ENCODE measurements around the gene IQGAP1. TPM values are rescaled to one million over a fixed set of nuclear protein-coding genes. Genes with fewer than 3 reads are reported as not detected.

IQGAP1 gene
- total and polyA plus RNA-seq, 2 donors (not counting 1 experiment from before 2014, with no cell fraction given): 222 to 270 TPM

DNA sequence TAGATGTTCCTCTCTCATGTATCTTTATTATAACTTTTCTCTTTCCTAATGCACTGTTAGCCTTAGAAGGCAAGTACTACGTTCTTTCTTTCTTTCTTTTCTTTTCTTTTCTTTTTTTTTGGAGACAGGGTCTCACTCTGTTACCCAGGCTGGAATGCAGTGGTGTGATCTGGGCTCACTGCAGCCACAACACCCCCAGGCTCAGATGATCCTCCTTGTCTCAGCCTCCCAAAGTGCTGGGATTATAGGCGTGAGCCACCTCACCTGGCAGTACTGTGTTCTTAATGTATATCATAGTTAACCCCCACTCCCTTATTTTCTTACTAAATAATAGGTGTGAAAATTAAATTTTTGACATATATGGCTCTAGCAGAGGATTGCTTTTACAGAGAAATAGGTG lies 23.1 kb downstream of the IQGAP1 start:
- H4K20me1 ChIP-seq (ENCODE audit: control insufficient read depth, extremely low read depth, insufficient read depth, low read length): no peaks in the 10 kb centered on the region
- H3K27me3 ChIP-seq (ENCODE audit: control insufficient read depth, insufficient read depth, low read length): no peaks in the 10 kb centered on the region
- no peak for DNase-seq (ENCODE audit: low read depth in 2 of 2)
- peaks cover 24% of the 10 kb centered on the region for H3K4me1 ChIP-seq (ENCODE audit: control insufficient read depth, extremely low read depth, insufficient read depth, low read length)
- no peaks in the 10 kb centered on the region for H3K9me3 ChIP-seq (ENCODE audit: control insufficient read depth, insufficient read depth, low read depth, low read length)
- peaks cover 89% of the 10 kb centered on the region for H3K79me2 ChIP-seq (ENCODE audit: control insufficient read depth, insufficient read depth, low read length)
- H3K4me3 ChIP-seq (replicated peaks in 1 of 4; ENCODE audit: control extremely low read depth in 1 of 4, insufficient read depth in 1 of 4, low read depth in 3 of 4, low read length in 4 of 4): no peak overlapping the region
- no peaks in the 10 kb centered on the region for H3K36me3 ChIP-seq (ENCODE audit: control insufficient read depth, insufficient read depth, low read length)
- H2AFZ ChIP-seq (ENCODE audit: low read length): no peak overlapping the region
- H3K9ac ChIP-seq (ENCODE audit: insufficient read depth, low read length): no peak overlapping the region
- TF ChIP-seq EZH2 (IDR thresholded peaks at IDR 0.05; ENCODE audit: low read length, missing control alignments): no peak
- no peak for TF ChIP-seq CTCF (conservative IDR thresholded peaks at IDR 0.05 in 1 of 2, IDR thresholded peaks at IDR 0.05 in 1 of 2; ENCODE audit: low read depth in 1 of 2, low read length in 2 of 2)
- H3K27ac ChIP-seq (ENCODE audit: insufficient read depth, low read length): no peak overlapping the region
- H3K4me2 ChIP-seq (ENCODE audit: extremely low read depth, insufficient read depth, low read length): no peak overlapping the region

- no peaks in the 10 kb centered on the region for H4K20me1 ChIP-seq (ENCODE audit: control insufficient read depth, extremely low read depth, insufficient read depth, low read length)
- no peaks in the 10 kb centered on the region for H3K27me3 ChIP-seq (ENCODE audit: control insufficient read depth, insufficient read depth, low read length)
- H3K4me2 ChIP-seq (ENCODE audit: extremely low read depth, insufficient read depth, low read length): peak overlapping the region; percentile 33
- no peak overlapping the region for H3K4me3 ChIP-seq (replicated peaks in 1 of 4; ENCODE audit: control extremely low read depth in 1 of 4, insufficient read depth in 1 of 4, low read depth in 3 of 4, low read length in 4 of 4)
- TF ChIP-seq CTCF (conservative IDR thresholded peaks at IDR 0.05 in 1 of 2, IDR thresholded peaks at IDR 0.05 in 1 of 2; ENCODE audit: low read depth in 1 of 2, low read length in 2 of 2): no peak
- no peak for TF ChIP-seq EZH2 (IDR thresholded peaks at IDR 0.05; ENCODE audit: low read length, missing control alignments)
- H3K79me2 ChIP-seq (ENCODE audit: control insufficient read depth, insufficient read depth, low read length): peaks cover 85% of the 10 kb centered on the region
- DNase-seq (ENCODE audit: low read depth in 2 of 2): peak; percentile 72 to 87
- no peaks in the 10 kb centered on the region for H3K9me3 ChIP-seq (ENCODE audit: control insufficient read depth, insufficient read depth, low read depth, low read length)
- H3K4me1 ChIP-seq (ENCODE audit: control insufficient read depth, extremely low read depth, insufficient read depth, low read length): peaks cover 20% of the 10 kb centered on the region
- no peak overlapping the region for H3K9ac ChIP-seq (ENCODE audit: insufficient read depth, low read length)
- H2AFZ ChIP-seq (ENCODE audit: low read length): no peak overlapping the region
- H3K36me3 ChIP-seq (ENCODE audit: control insufficient read depth, insufficient read depth, low read length): no peaks in the 10 kb centered on the region
- peak overlapping the region; percentile 9 for H3K27ac ChIP-seq (ENCODE audit: insufficient read depth, low read length)
These were observed 24.5 kb downstream of the IQGAP1 start for GRCh38 chr15:90412356-90413194.

DNA sequence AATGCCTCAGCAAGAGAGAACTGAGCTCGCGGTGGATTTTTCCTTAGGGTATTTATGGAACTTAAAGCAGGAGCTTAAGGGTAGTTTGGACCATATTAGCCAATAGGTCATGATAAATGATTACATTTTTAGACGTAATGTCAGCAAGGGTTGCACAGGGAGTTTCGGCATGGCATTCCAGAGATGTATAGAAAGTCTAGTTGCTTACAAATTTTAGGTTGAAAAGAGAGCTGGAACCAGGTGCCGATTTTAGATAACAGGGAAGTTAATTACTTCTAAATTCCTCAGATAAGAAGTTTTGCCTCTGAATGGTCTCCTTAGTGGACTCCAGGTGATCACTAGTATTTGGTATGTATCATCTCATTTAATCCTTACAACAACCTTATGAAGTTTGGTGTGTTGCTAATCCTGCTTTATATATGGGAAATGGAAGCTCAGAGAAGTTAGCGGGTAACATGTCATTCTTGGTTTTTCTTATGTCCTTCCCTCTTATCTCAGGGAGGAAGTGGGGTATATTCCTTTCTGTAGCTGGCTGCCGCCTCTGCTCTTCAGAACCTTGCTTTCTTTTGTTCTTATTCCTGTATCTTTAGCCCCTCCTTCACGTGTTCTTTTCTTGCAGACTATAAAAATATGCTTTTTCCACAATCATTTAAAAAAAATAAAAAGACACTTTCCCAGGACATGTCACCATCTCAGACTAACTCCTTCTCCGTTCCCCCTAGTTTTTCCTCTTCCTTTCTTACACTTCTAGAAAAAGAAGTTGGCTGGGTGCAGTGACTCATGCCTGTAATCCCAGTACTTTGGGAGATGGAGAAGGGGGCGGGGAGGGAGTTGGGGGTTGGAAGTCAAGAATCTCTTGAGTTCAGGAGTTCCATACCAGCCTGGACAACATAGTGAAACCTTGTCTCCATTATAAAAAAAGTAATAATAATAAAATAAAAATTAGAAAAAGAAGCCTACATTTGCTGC lies 25.7 kb downstream of the IQGAP1 start:
- H3K9me3 ChIP-seq (ENCODE audit: control insufficient read depth, insufficient read depth, low read depth, low read length): no peaks in the 10 kb centered on the region
- H3K27me3 ChIP-seq (ENCODE audit: control insufficient read depth, insufficient read depth, low read length): no peaks in the 10 kb centered on the region
- H3K4me2 ChIP-seq (ENCODE audit: extremely low read depth, insufficient read depth, low read length): peak overlapping the region; percentile 80
- peak overlapping the region; percentile 81 for H3K27ac ChIP-seq (ENCODE audit: insufficient read depth, low read length)
- H3K79me2 ChIP-seq (ENCODE audit: control insufficient read depth, insufficient read depth, low read length): peaks cover 85% of the 10 kb centered on the region
- no peak overlapping the region for H3K4me3 ChIP-seq (replicated peaks in 1 of 4; ENCODE audit: control extremely low read depth in 1 of 4, insufficient read depth in 1 of 4, low read depth in 3 of 4, low read length in 4 of 4)
- H3K9ac ChIP-seq (ENCODE audit: insufficient read depth, low read length): no peak overlapping the region
- no peak for TF ChIP-seq CTCF (conservative IDR thresholded peaks at IDR 0.05 in 1 of 2, IDR thresholded peaks at IDR 0.05 in 1 of 2; ENCODE audit: low read depth in 1 of 2, low read length in 2 of 2)
- TF ChIP-seq EZH2 (IDR thresholded peaks at IDR 0.05; ENCODE audit: low read length, missing control alignments): no peak
- H2AFZ ChIP-seq (ENCODE audit: low read length): no peak overlapping the region
- no peaks in the 10 kb centered on the region for H3K36me3 ChIP-seq (ENCODE audit: control insufficient read depth, insufficient read depth, low read length)
- no peaks in the 10 kb centered on the region for H4K20me1 ChIP-seq (ENCODE audit: control insufficient read depth, extremely low read depth, insufficient read depth, low read length)
- peak; percentile 59 to 73 for DNase-seq (ENCODE audit: low read depth in 2 of 2)
- H3K4me1 ChIP-seq (ENCODE audit: control insufficient read depth, extremely low read depth, insufficient read depth, low read length): peaks cover 18% of the 10 kb centered on the region
